GM12873 (cell line): Measurements from ENCODE around the gene CHST11.

Experiments
- CTCF ChIP-seq: IDR thresholded peaks from 2 replicates; pipeline ENCODE4 v1.5.1; 2012; ENCODE audit warnings: low read depth, mild to moderate bottlenecking, moderate library complexity, low read length, control low read depth; ENCODE audit not compliant: insufficient read depth; ENCODE audit errors: missing control alignments

Gene CHST11

GRCh38 chr12:104635607-104636343, 179.0 kb downstream of the CHST11 start:
- TF ChIP-seq CTCF = no peak

GRCh38 chr12:104636496-104636895, 179.7 kb downstream of the CHST11 start:
- no peak for TF ChIP-seq CTCF

GRCh38 chr12:104637604-104638003, 180.9 kb downstream of the CHST11 start:
- no peak for TF ChIP-seq CTCF

GRCh38 chr12:104638218-104638850, 181.6 kb downstream of the CHST11 start:
- no peak for TF ChIP-seq CTCF

- no peak for TF ChIP-seq CTCF
These were observed 182.1 kb downstream of the CHST11 start for GRCh38 chr12:104638851-104639240.

- TF ChIP-seq CTCF = no peak
These were observed 184.2 kb downstream of the CHST11 start for GRCh38 chr12:104640956-104641355.

- TF ChIP-seq CTCF = peak; percentile 62
These were observed 185.1 kb downstream of the CHST11 start for GRCh38 chr12:104641862-104642261.
